GM12892 (cell line): ENCODE measurements around the gene CPA5.

Experiments used
- POLR2A ChIP-seq: IDR thresholded peaks from 2 replicates; pipeline ENCODE4 v1.6.1; 2011; ENCODE audit warnings: low read depth, low read length, control low read depth
- TAF1 ChIP-seq: IDR thresholded peaks from 2 replicates; pipeline ENCODE4 v1.6.1; 2011; ENCODE audit warnings: low read depth, mild to moderate bottlenecking, control low read depth, low read length, borderline replicate concordance

DNA sequence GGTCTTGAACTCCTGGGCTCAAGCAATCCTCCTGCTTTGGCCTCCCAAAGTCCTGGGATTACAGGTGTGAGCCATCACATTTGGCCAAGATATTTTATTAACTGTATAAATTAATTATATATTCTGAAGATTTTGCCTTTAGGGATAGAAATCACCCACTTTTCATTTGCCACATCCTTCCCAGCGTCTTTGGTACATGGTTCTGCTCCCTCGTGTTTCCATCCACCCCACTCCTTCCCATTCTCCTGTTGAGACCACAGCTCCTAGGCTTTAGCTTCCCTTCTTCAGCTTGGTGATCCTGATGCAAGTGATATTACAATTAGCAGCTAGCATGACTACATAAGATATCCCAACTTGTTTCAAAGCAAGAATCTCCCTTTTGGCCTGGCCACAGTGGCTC is 44.1 kb downstream of the CPA5 start:
- no peak for TF ChIP-seq POLR2A
- TF ChIP-seq TAF1, result no peak
